SU-DHL-6 (cell line): ENCODE measurements around the gene NRG3.

Experiments
- H2AFZ ChIP-seq: fragments of 200-600 bp; sonication (generic); 2 replicates; pipeline ENCODE4 v1.6.1; 2014; ENCODE audit warnings: low read depth, mild to moderate bottlenecking, moderate library complexity, mixed read lengths, antibody characterized with exemption, low read length; ENCODE audit not compliant: severe bottlenecking
- H3F3A ChIP-seq: fragments of 200-600 bp; shearing (Covaris generic); 2 replicates; pipeline ENCODE4 v1.6.0; 2016; ENCODE audit warnings: antibody characterized with exemption, mild to moderate bottlenecking; ENCODE audit not compliant: insufficient read depth
- H3K27ac ChIP-seq: fragments of 200-600 bp; sonication (generic); 2 replicates; pipeline ENCODE4 v1.5.1; 2016; ENCODE audit warnings: low read depth, mild to moderate bottlenecking, low read length, moderate library complexity, mixed read lengths
- H3K27me3 ChIP-seq: fragments of 200-600 bp; sonication (generic), shearing (Covaris generic); 2 replicates; pipeline ENCODE4 v1.6.0; 2014; ENCODE audit warnings: mild to moderate bottlenecking, low read length
- H3K36me3 ChIP-seq: fragments of 200-600 bp; sonication (generic); 2 replicates; pipeline ENCODE4 v1.6.1; 2014; ENCODE audit warnings: mild to moderate bottlenecking, low read length, mixed read lengths
- H3K4me2 ChIP-seq: fragments of 300-600, 200-600 bp; shearing (Covaris generic), sonication (generic); 2 replicates; pipeline ENCODE4 v1.6.0; 2014; ENCODE audit warnings: low read length, low read depth, mild to moderate bottlenecking; ENCODE audit not compliant: poor library complexity, severe bottlenecking
- H3K4me3 ChIP-seq: fragments of 200-600 bp; sonication (generic); 2 replicates; pipeline ENCODE4 v1.5.1; 2014; ENCODE audit warnings: antibody characterized with exemption, low read length, mild to moderate bottlenecking, mixed read lengths; ENCODE audit not compliant: insufficient read depth, poor library complexity, severe bottlenecking
- H3K79me2 ChIP-seq: fragments of 200-600 bp; sonication (generic); 2 replicates; pipeline ENCODE4 v1.6.1; 2014; ENCODE audit warnings: mild to moderate bottlenecking, low read length, moderate library complexity; ENCODE audit not compliant: insufficient read depth
- H3K9ac ChIP-seq: fragments of 200-600 bp; sonication (generic); 2 replicates; pipeline ENCODE4 v1.7.0; 2014; ENCODE audit warnings: mild to moderate bottlenecking, low read length
- H3K9me2 ChIP-seq: fragments of 200-600 bp; sonication (generic); replicated peaks from 2 replicates; pipeline ENCODE4 v1.6.1; 2014; ENCODE audit warnings: low read length; ENCODE audit not compliant: insufficient read depth
- H3K9me3 ChIP-seq: fragments of 200-600 bp; sonication (generic); 2 replicates; pipeline ENCODE4 v1.6.1; 2014; ENCODE audit warnings: low read length, mixed read lengths; ENCODE audit not compliant: insufficient read depth
- H4K20me1 ChIP-seq: fragments of 200-600 bp; sonication (generic); 2 replicates; pipeline ENCODE4 v1.6.1; 2014; ENCODE audit warnings: low read depth, mild to moderate bottlenecking, antibody characterized with exemption, low read length, moderate library complexity, mixed read lengths
- EZH2phosphoT487 ChIP-seq: fragments of 200-600 bp; sonication (generic), shearing (Covaris generic); conservative IDR thresholded peaks from 2 replicates; pipeline ENCODE4 v1.6.1; 2018; ENCODE audit warnings: mild to moderate bottlenecking, antibody characterized with exemption, low read length, moderate library complexity, mixed read lengths
- TF ChIP-seq, protein P1 (sequence below): fragments of 200-600 bp; sonication (generic); IDR thresholded peaks from one replicate; pipeline ENCODE4 v1.5.1; 2017; ENCODE audit warnings: antibody characterized with exemption, mild to moderate bottlenecking, low read length, moderate library complexity; ENCODE audit not compliant: insufficient read depth, poor library complexity, severe bottlenecking

The NRG3 gene

DNA sequence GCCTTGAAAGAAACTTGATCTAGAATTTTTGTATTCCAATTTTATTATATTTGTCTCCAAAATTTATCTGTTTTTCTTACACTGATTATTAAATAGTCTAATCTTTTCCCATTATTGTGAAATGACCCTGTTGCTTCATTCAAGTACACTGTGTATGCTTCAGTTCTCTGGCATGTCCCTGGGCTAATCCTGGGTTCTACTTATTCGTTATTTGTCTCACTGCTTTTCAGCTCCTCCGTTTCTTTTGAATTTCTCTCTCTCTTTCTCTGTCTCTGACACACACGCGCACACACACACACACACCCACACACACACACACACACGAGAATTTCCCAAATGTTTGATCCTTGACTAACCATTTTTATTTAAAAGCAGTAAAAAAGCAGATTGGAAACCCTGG lies 768.6 kb downstream of the NRG3 start:
- Histone ChIP-seq H3K9me2 (no peaks in the 10 kb centered on the region), H2AFZ (no peak overlapping the region), H4K20me1 (no peaks in the 10 kb centered on the region), H3K4me3 (no peak overlapping the region), H3K4me2 (no peak overlapping the region), H3F3A (no peaks in the 10 kb centered on the region), H3K27ac (no peak overlapping the region), H3K79me2 (no peaks in the 10 kb centered on the region), H3K27me3 (no peaks in the 10 kb centered on the region), H3K9ac (no peak overlapping the region), H3K9me3 (no peaks in the 10 kb centered on the region), H3K36me3 (no peaks in the 10 kb centered on the region)
- TF ChIP-seq EZH2phosphoT487, result no peak
- TF ChIP-seq, protein P1, sequence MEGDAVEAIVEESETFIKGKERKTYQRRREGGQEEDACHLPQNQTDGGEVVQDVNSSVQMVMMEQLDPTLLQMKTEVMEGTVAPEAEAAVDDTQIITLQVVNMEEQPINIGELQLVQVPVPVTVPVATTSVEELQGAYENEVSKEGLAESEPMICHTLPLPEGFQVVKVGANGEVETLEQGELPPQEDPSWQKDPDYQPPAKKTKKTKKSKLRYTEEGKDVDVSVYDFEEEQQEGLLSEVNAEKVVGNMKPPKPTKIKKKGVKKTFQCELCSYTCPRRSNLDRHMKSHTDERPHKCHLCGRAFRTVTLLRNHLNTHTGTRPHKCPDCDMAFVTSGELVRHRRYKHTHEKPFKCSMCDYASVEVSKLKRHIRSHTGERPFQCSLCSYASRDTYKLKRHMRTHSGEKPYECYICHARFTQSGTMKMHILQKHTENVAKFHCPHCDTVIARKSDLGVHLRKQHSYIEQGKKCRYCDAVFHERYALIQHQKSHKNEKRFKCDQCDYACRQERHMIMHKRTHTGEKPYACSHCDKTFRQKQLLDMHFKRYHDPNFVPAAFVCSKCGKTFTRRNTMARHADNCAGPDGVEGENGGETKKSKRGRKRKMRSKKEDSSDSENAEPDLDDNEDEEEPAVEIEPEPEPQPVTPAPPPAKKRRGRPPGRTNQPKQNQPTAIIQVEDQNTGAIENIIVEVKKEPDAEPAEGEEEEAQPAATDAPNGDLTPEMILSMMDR, result no peak

DNA sequence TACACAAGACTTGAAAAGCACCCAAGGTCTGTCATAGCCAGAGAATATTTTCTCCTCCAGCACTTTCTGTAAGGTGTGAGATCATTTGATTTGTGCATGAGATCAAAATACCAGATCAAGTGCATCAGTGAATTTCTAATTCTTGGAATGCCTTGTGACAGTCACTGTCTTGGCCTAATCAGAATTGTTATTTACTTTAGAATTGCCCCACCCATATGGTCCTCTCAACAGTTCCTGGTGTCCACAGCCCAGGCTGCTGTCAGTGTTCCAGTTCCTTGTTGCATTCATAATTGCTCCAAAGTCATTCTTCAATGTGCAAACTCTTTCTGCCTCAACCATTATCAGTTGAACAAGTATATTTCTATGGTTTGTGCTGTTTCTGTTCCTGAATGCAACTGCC lies 770.2 kb downstream of the NRG3 start:
- Histone ChIP-seq H4K20me1 (no peaks in the 10 kb centered on the region), H3K27ac (no peak overlapping the region), H3K9ac (no peak overlapping the region), H3K27me3 (no peaks in the 10 kb centered on the region), H2AFZ (no peak overlapping the region), H3K4me2 (no peak overlapping the region), H3K9me3 (no peaks in the 10 kb centered on the region), H3K36me3 (no peaks in the 10 kb centered on the region), H3F3A (no peaks in the 10 kb centered on the region), H3K79me2 (no peaks in the 10 kb centered on the region), H3K9me2 (no peaks in the 10 kb centered on the region), H3K4me3 (no peak overlapping the region)
- TF ChIP-seq, protein P1, result no peak
- TF ChIP-seq EZH2phosphoT487, result no peak

DNA sequence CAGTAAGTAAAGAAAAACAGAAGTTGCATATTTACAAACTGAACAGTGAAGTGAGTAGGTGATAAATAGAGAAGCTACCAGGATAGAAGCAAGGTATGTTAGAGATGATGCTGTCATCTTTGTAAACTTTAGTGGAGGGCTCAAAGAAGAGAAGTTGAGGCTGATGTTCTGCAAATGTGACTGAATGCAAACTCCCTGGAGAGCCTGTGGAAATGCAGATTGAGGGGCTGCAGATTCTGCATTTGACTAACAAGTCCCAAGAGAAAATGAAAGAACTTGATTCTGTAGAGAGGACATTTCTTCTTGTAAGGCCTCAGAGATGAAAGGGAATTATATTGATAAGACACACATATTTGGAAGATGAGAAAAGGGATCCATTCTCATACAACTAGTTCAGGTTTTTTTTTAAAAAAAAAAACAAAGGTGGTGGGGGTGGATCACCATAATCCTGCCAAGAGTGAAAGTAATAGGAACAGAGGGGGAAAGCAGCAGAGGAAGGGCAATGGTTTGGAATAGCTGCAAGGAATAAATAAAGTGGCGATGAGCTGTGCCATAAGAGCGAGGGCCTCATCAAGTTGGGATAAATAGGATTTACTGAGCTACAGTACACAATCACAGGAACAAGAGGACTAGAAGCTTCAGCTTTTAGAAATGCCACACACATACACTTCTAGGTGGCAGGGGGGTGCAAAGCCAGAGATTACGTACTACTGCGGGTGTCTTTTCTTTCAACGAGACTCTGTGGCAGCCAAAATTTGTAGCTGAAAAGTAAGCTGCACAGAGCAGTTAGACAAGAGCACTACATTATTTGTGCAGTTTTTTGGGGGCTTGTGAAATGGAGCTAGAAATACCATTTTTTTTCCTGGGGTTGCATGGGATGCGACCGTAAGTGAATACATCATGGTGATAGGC lies 778.5 kb downstream of the NRG3 start:
- Histone ChIP-seq H3K4me2 (no peak overlapping the region), H3K27me3 (no peaks in the 10 kb centered on the region), H3K79me2 (no peaks in the 10 kb centered on the region), H3K9me3 (no peaks in the 10 kb centered on the region), H2AFZ (no peak overlapping the region), H3K27ac (no peak overlapping the region), H3K9me2 (no peaks in the 10 kb centered on the region), H3K4me3 (no peak overlapping the region), H4K20me1 (no peaks in the 10 kb centered on the region), H3F3A (no peaks in the 10 kb centered on the region), H3K9ac (no peak overlapping the region), H3K36me3 (no peaks in the 10 kb centered on the region)
- no peak for TF ChIP-seq EZH2phosphoT487
- TF ChIP-seq, protein P1, result no peak
